HEK293 (cell line): ENCODE data around the gene SLC25A36.
"Not testable (repeated sequence)": the region's sequence is repeated elsewhere in the genome, so short reads cannot be mapped to it uniquely, and the experiment has no call there.

Experiments
- CTCF ChIA-PET: fragments of 350-600 bp; formaldehyde crosslinking; extraction: SDS; loops from one replicate; lab custom pipeline; 2021; ENCODE audit warnings: antibody characterized with exemption; lab: Yijun Ruan, JAX
- POLR2A ChIA-PET: fragments of 300-600 bp; formaldehyde crosslinking; extraction: SDS; loops from one replicate; lab custom pipeline; 2020; ENCODE audit warnings: antibody characterized with exemption, inconsistent platforms; lab: Yijun Ruan, JAX
- H3K27ac ChIP-seq: fragments of 200-500 bp; sonication (Bioruptor generic); 2 replicates; pipeline ENCODE4 v1.5.1; 2014; ENCODE audit warnings: low read depth, low read length, control low read depth, inconsistent platforms; ENCODE audit errors: extremely low read depth
- H3K36me3 ChIP-seq, 2 experiments: fragments of 200-500 bp in 1 of 2; sonication (Bioruptor generic) in 1 of 2; 1 replicate in 1 of 2; 2 replicates in 1 of 2; pipeline ENCODE4 v1.5.1; 2014 to 2017; ENCODE audit warnings: inconsistent platforms in 2 of 2, low read length in 2 of 2; ENCODE audit not compliant: control insufficient read depth in 2 of 2, insufficient read depth in 1 of 2
- H3K4me1 ChIP-seq: fragments of 200-500 bp; sonication (Bioruptor generic); 2 replicates; pipeline ENCODE4 v1.5.1; 2014; ENCODE audit warnings: mild to moderate bottlenecking, low read length, inconsistent platforms; ENCODE audit not compliant: control insufficient read depth, insufficient read depth
- H3K4me3 ChIP-seq: 2 replicates; pipeline ENCODE4 v1.5.1; 2011; ENCODE audit warnings: low read depth, mild to moderate bottlenecking, control low read depth, low read length, moderate library complexity
- H3K9me3 ChIP-seq: fragments of 200-500 bp; sonication (Bioruptor generic); 2 replicates; pipeline ENCODE4 v1.5.1; 2014; ENCODE audit warnings: low read depth, low read length, inconsistent platforms; ENCODE audit not compliant: control insufficient read depth, insufficient read depth
- GLIS1 ChIP-seq: fragments of 450-650 bp; formaldehyde crosslinking; IDR thresholded peaks from 2 replicates; pipeline ENCODE4 v1.5.1; 2016; ENCODE audit warnings: missing biosample characterization, missing genetic modification characterization
- OSR2 ChIP-seq: fragments of 450-650 bp; formaldehyde crosslinking; IDR thresholded peaks from 2 replicates; pipeline ENCODE4 v1.5.1; 2016; ENCODE audit warnings: missing biosample characterization, missing genetic modification characterization
- OVOL3 ChIP-seq: fragments of 450-650 bp; formaldehyde crosslinking; IDR thresholded peaks from 2 replicates; pipeline ENCODE4 v1.5.1; 2016; ENCODE audit warnings: missing biosample characterization, missing genetic modification characterization
- PATZ1 ChIP-seq: fragments of 450-650 bp; formaldehyde crosslinking; IDR thresholded peaks from 2 replicates; pipeline ENCODE4 v1.5.1; 2016; ENCODE audit warnings: missing biosample characterization, missing genetic modification characterization
- TRIM28 ChIP-seq: IDR thresholded peaks from 2 replicates; pipeline ENCODE4 v1.6.1; 2011; ENCODE audit warnings: low read length, control low read depth, borderline replicate concordance
- WT1 ChIP-seq: fragments of 450-650 bp; formaldehyde crosslinking; IDR thresholded peaks from 2 replicates; pipeline ENCODE4 v1.5.1; 2016; ENCODE audit warnings: missing biosample characterization, missing genetic modification characterization
- ZBTB1 ChIP-seq: fragments of 450-650 bp; formaldehyde crosslinking; IDR thresholded peaks from 2 replicates; pipeline ENCODE4 v1.5.1; 2016; ENCODE audit warnings: missing biosample characterization, missing genetic modification characterization
- ZBTB21 ChIP-seq: fragments of 450-650 bp; formaldehyde crosslinking; IDR thresholded peaks from 2 replicates; pipeline ENCODE4 v1.5.1; 2017; ENCODE audit warnings: missing biosample characterization, missing genetic modification characterization
- ZFP3 ChIP-seq: fragments of 450-650 bp; formaldehyde crosslinking; IDR thresholded peaks from 2 replicates; pipeline ENCODE4 v1.5.1; 2016; ENCODE audit warnings: low read depth, missing biosample characterization, missing genetic modification characterization
- ZNF146 ChIP-seq: fragments of 450-650 bp; formaldehyde crosslinking; IDR thresholded peaks from 2 replicates; pipeline ENCODE4 v1.5.1; 2016; ENCODE audit warnings: missing biosample characterization, missing genetic modification characterization
- ZNF394 ChIP-seq: fragments of 450-650 bp; formaldehyde crosslinking; IDR thresholded peaks from 2 replicates; pipeline ENCODE4 v1.5.1; 2016; ENCODE audit warnings: missing biosample characterization, missing genetic modification characterization, mild to moderate bottlenecking, moderate library complexity, borderline replicate concordance
- ZNF398 ChIP-seq: fragments of 450-650 bp; formaldehyde crosslinking; IDR thresholded peaks from 2 replicates; pipeline ENCODE4 v1.5.1; 2017; ENCODE audit warnings: missing biosample characterization, missing genetic modification characterization
- ZNF488 ChIP-seq: fragments of 450-650 bp; formaldehyde crosslinking; IDR thresholded peaks from 2 replicates; pipeline ENCODE4 v1.5.1; 2016; ENCODE audit warnings: missing biosample characterization, missing genetic modification characterization
- ZNF548 ChIP-seq: fragments of 450-650 bp; formaldehyde crosslinking; IDR thresholded peaks from 2 replicates; pipeline ENCODE4 v1.5.1; 2016; ENCODE audit warnings: missing biosample characterization, missing genetic modification characterization
- ZNF600 ChIP-seq: fragments of 450-650 bp; formaldehyde crosslinking; IDR thresholded peaks from 2 replicates; pipeline ENCODE4 v1.5.1; 2016; ENCODE audit warnings: missing biosample characterization, missing genetic modification characterization
- ZNF660 ChIP-seq: fragments of 450-650 bp; IDR thresholded peaks from 2 replicates; pipeline ENCODE4 v1.5.1; 2018; ENCODE audit warnings: missing biosample characterization, mild to moderate bottlenecking, missing genetic modification characterization
- ZNF692 ChIP-seq: fragments of 450-650 bp; formaldehyde crosslinking; IDR thresholded peaks from 2 replicates; pipeline ENCODE4 v1.5.1; 2016; ENCODE audit warnings: missing biosample characterization, missing genetic modification characterization
- ZSCAN23 ChIP-seq: fragments of 450-650 bp; formaldehyde crosslinking; IDR thresholded peaks from 2 replicates; pipeline ENCODE4 v1.5.1; 2016; ENCODE audit warnings: missing biosample characterization, missing genetic modification characterization
- ZSCAN4 ChIP-seq: fragments of 450-650 bp; formaldehyde crosslinking; IDR thresholded peaks from 2 replicates; pipeline ENCODE4 v1.5.1; 2017; ENCODE audit warnings: missing biosample characterization, missing genetic modification characterization

Gene SLC25A36

GRCh38 chr3:140950144-140950543 is 8.5 kb downstream of the SLC25A36 start (continued):
- no peak for TF ChIP-seq ZNF548 (tag by site-specific recombination)
- TF ChIP-seq OSR2: no peak
- TF ChIP-seq, all 188 proteins: peak for 0

- CTCF ChIA-PET: no interaction called here
- H3K4me1 ChIP-seq: peaks cover 27% of the 10 kb centered on the region; the same call in 1 of the 2 replicates
These were observed 9.2 kb downstream of the SLC25A36 start for GRCh38 chr3:140950863-140951262.

GRCh38 chr3:140951750-140952149 is 10.1 kb downstream of the SLC25A36 start:
- H3K9me3 ChIP-seq, H3K36me3 ChIP-seq, H3K4me3 ChIP-seq, POLR2A ChIA-PET: not testable (repeated sequence)
- H3K27ac ChIP-seq: 0 out of 2 replicates have a peak overlapping the region, but pooled peaks have one; percentile 8
- CTCF ChIA-PET: interaction anchor here (0.6 to 2.2 kb wide), 2 partner anchors 29 to 242 kb away, joined by 5 to 7 read pairs; no protein-coding TSS in a partner anchor
- TF ChIP-seq GLIS1 (tag by site-specific recombination) (peak; percentile 83), ZNF394 (tag by site-specific recombination) (peak; percentile 54; the same call in 1 of the 2 replicates), OSR2 (peak; percentile 44; the same call in 1 of the 2 replicates)
- peaks cover 30% of the 10 kb centered on the region for H3K4me1 ChIP-seq

More at GRCh38 chr3:140950863-140951262, 9.2 kb downstream of the SLC25A36 start:
- Histone ChIP-seq H3K4me3 (no peak overlapping the region), H3K9me3 (no peaks in the 10 kb centered on the region), H3K27ac (no peak overlapping the region), H3K36me3 (peaks cover 0 to 5% of the 10 kb centered on the region in 2 experiments; a peak in 2 of 3 replicates)
- POLR2A ChIA-PET: no interaction called here
- TF ChIP-seq ZSCAN4 (peak; percentile 67; the same call in 1 of the 2 replicates), ZNF660 (tag by site-specific recombination) (no peak)

- Histone ChIP-seq H3K27ac (peak overlapping the region; percentile 42), H3K36me3 (no peaks in the 10 kb centered on the region; a peak in 1 of 3 replicates), H3K4me1 (peaks cover 33% of the 10 kb centered on the region), H3K4me3 (no peak overlapping the region), H3K9me3 (no peaks in the 10 kb centered on the region)
- CTCF ChIA-PET: interaction anchor here (0.6 to 2.2 kb wide), 6 partner anchors 10 to 279 kb away, joined by 3 to 7 read pairs (median 3); partner anchors contain the start of gene PXYLP1
- POLR2A ChIA-PET: interaction anchor here (0.7 to 2.2 kb wide), 3 partner anchors 11 to 424 kb away, joined by 3 to 11 read pairs (median 5); partner anchors contain the start of gene SLC25A36
- TF ChIP-seq ZNF692 (tag by site-specific recombination) (peak; percentile 60), PATZ1 (tag by site-specific recombination) (peak; percentile 68), ZNF398 (peak; percentile 51), ZSCAN23 (tag by site-specific recombination) (peak; percentile 88; the same call in 1 of the 2 replicates), ZBTB1 (peak; percentile 81; the same call in 1 of the 2 replicates), ZNF146 (tag by site-specific recombination) (peak; percentile 27; the same call in 1 of the 2 replicates), WT1 (tag by site-specific recombination) (peak; percentile 87), ZFP3 (tag by site-specific recombination) (no peak), TRIM28 (peak; percentile 81; the same call in 1 of the 2 replicates), ZBTB21 (peak; percentile 68), GLIS1 (tag by site-specific recombination) (peak; percentile 68), OVOL3 (peak; percentile 91), ZNF600 (tag by site-specific recombination) (peak; percentile 78), ZNF488 (peak; percentile 69; the same call in 1 of the 2 replicates), ZNF660 (tag by site-specific recombination) (peak; percentile 58; the same call in 1 of the 2 replicates)
These were observed 11.7 kb downstream of the SLC25A36 start for GRCh38 chr3:140953028-140953960.
